CD4-positive, CD25-positive, alpha-beta regulatory T cell (primary cell): Measurements from ENCODE around the gene CAMTA1. TPM values are rescaled to one million over a fixed set of nuclear protein-coding genes. Genes with fewer than 3 reads are reported as not detected.

Experiments
- ATAC-seq, 2 donors: fragments of 150-1000 bp; cut with Tn5 transposase; one replicate each; pipeline ENCODE4 v1.10.0; 2021; ENCODE audit warnings: low read depth in 2 of 2, moderate number of reproducible peaks in 2 of 2, moderate library complexity in 1 of 2
- DNase-seq, 3 donors: peaks; one replicate each; pipeline versions ENCODE4 v3.0.0 to v3.0.0-alpha.2; 2012 to 2022; ENCODE audit warnings: mixed read lengths in 1 of 3
- H3K27ac ChIP-seq: one replicate; pipeline ENCODE4 v1.7.0; 2013; ENCODE audit warnings: mild to moderate bottlenecking, low read length; ENCODE audit not compliant: insufficient read depth, poor library complexity, severe bottlenecking
- H3K27me3 ChIP-seq: one replicate; pipeline ENCODE4 v1.7.0; 2013; ENCODE audit warnings: low read length; ENCODE audit not compliant: control insufficient read depth, insufficient read depth
- H3K36me3 ChIP-seq: one replicate; pipeline ENCODE4 v1.7.0; 2013; ENCODE audit warnings: mild to moderate bottlenecking, low read length, moderate library complexity; ENCODE audit not compliant: control insufficient read depth, insufficient read depth
- H3K4me1 ChIP-seq: 2 replicates; pipeline ENCODE4 v1.7.0; 2013; ENCODE audit warnings: mild to moderate bottlenecking, low read length; ENCODE audit not compliant: insufficient read depth, control insufficient read depth, poor library complexity, severe bottlenecking
- H3K4me3 ChIP-seq: one replicate; pipeline ENCODE4 v1.7.0; 2013; ENCODE audit warnings: low read depth, mild to moderate bottlenecking, low read length, moderate library complexity
- H3K9me3 ChIP-seq, 2 experiments: 1 replicate in 1 of 2; 2 replicates in 1 of 2; pipeline ENCODE4 v1.7.0; 2013; ENCODE audit warnings: low read length in 2 of 2, mild to moderate bottlenecking in 1 of 2, moderate library complexity in 1 of 2; ENCODE audit not compliant: control insufficient read depth in 2 of 2
- H3K27ac Mint-ChIP-seq, 3 donors: one replicate each; pipeline ENCODE4 v1.8.0; 2020 to 2022; ENCODE audit warnings: mild to moderate bottlenecking in 3 of 3, mixed read lengths in 3 of 3, moderate library complexity in 2 of 3
- H3K27me3 Mint-ChIP-seq: one replicate; pipeline ENCODE4 v1.8.0; 2022; ENCODE audit warnings: mild to moderate bottlenecking, mixed read lengths
- H3K36me3 Mint-ChIP-seq: one replicate; pipeline ENCODE4 v1.8.0; 2020; ENCODE audit warnings: mixed read lengths
- H3K4me1 Mint-ChIP-seq, 4 donors: one replicate each; pipeline ENCODE4 v1.8.0; 2020 to 2022; ENCODE audit warnings: mixed read lengths in 4 of 4, mild to moderate bottlenecking in 1 of 4
- H3K4me3 Mint-ChIP-seq, 4 donors: one replicate each; pipeline ENCODE4 v1.8.0; 2020 to 2022; ENCODE audit warnings: mild to moderate bottlenecking in 4 of 4, mixed read lengths in 4 of 4, moderate library complexity in 3 of 4
- H3K9me3 Mint-ChIP-seq, 7 donors: one replicate each; pipeline ENCODE4 v1.8.0; 2020 to 2022; ENCODE audit warnings: mixed read lengths in 7 of 7, mild to moderate bottlenecking in 3 of 7, moderate library complexity in 2 of 7
- polyA plus RNA-seq, 4 donors: library from polyadenylated mRNA; unstranded; fragments of 300-500 nt; fragmentation: Illumina TruSeq; gene quantifications; one replicate each; pipeline ENCODE4 v1.2.3, GENCODE V29; 2021
- total RNA-seq: library from RNA; stranded (reverse); gene quantifications from one replicate; pipeline ENCODE4 v1.2.3, GENCODE V29; 2022

CAMTA1 gene
- total and polyA plus RNA-seq, 5 donors from 2014 or later, result 48.8 to 112 (median 80.0) TPM

DNA sequence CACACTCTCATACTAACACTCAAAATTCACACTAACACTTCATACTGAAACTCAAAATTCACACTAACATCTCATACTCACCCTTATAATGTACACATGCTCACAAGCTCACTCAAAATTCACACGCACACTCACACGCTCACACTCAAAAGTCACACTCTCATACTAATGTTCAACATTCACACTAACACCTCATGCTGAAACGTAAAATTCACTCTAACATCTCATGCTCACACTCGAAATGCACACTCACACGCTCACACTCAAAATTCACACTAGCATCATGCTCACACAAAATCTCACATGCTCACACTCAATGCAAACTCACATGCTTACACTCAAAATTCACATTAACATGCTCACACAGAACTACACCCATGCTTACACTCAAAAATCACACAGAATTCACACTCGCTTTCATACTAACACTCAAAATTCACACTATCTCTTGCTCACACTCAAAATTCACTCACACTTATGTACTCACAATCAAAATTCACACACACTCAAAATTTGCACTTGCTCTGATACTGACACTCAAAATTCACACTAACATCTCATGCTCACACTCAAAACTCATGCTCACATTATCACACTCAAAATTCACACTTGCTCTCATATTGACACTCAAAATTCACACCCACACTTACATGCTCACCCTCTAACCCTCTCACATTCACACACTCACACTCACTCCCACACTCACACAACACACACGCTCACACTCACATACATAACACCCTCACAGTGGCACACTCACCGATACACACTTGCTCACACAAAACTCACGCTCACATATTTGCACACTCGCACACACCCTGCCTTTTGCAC lies 721.4 kb downstream of the CAMTA1 start:
- Mint-ChIP-seq H3K27me3 (no peaks in the 10 kb centered on the region), H3K27ac (no peak overlapping the region), H3K4me1 (no peaks in the 10 kb centered on the region), H3K36me3 (no peaks in the 10 kb centered on the region), H3K9me3 (peaks cover 0 to 2% (median 0%) of the 10 kb centered on the region in 7 donors), H3K4me3 (no peak overlapping the region)
- Histone ChIP-seq H3K27ac (no peak overlapping the region), H3K9me3 (no peaks in the 10 kb centered on the region), H3K4me3 (no peak overlapping the region), H3K36me3 (no peaks in the 10 kb centered on the region), H3K27me3 (no peaks in the 10 kb centered on the region), H3K4me1 (no peaks in the 10 kb centered on the region)
- ATAC-seq (no peak), DNase-seq (no peak)

DNA sequence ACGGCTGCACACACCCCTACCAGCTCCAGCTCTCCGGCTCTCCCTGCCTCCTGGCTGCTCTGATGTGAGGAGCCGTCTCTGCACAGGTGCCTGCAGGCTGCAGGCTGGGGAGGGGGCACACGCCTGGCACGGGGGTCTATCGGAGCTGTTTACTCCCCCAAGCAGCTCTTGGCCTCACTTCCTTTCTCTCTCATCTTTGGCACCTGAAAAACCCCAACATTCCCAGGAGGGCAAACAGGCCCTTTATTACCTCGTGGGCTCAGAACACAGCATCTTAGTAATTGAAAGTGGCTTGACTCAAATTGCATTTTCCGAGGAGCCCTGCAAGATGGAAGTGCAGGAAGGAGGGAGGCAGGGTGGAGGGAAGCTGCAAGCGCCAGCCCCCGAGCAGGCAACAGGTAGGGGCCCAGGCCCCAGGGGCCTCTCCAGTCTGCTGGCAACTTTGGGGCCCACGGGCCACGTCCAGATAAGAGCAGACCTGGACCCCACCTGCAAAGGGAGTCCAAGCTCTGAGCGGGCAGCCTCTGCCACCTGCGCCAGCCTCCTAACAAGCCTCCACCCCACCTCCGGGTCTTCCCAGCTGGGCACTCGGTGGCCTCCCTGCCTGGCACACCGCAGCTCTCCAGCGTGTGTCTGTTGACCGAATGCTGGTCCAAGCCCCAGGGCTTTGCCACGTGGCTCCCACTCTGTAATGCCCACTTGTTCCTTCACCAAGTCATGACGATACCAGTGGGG lies 722.2 kb downstream of the CAMTA1 start:
- DNase-seq (no peak), ATAC-seq (no peak)
- Histone ChIP-seq H3K27me3 (no peaks in the 10 kb centered on the region), H3K4me3 (no peak overlapping the region), H3K4me1 (no peaks in the 10 kb centered on the region), H3K27ac (no peak overlapping the region), H3K9me3 (no peaks in the 10 kb centered on the region), H3K36me3 (no peaks in the 10 kb centered on the region)
- peaks cover 0 to 2% (median 0%) of the 10 kb centered on the region in 7 donors for H3K9me3 Mint-ChIP-seq
- H3K4me1 Mint-ChIP-seq, result no peaks in the 10 kb centered on the region
- peaks cover 1% of the 10 kb centered on the region for H3K27me3 Mint-ChIP-seq
- no peaks in the 10 kb centered on the region for H3K36me3 Mint-ChIP-seq
- no peak overlapping the region for H3K27ac Mint-ChIP-seq
- H3K4me3 Mint-ChIP-seq, result no peak overlapping the region

DNA sequence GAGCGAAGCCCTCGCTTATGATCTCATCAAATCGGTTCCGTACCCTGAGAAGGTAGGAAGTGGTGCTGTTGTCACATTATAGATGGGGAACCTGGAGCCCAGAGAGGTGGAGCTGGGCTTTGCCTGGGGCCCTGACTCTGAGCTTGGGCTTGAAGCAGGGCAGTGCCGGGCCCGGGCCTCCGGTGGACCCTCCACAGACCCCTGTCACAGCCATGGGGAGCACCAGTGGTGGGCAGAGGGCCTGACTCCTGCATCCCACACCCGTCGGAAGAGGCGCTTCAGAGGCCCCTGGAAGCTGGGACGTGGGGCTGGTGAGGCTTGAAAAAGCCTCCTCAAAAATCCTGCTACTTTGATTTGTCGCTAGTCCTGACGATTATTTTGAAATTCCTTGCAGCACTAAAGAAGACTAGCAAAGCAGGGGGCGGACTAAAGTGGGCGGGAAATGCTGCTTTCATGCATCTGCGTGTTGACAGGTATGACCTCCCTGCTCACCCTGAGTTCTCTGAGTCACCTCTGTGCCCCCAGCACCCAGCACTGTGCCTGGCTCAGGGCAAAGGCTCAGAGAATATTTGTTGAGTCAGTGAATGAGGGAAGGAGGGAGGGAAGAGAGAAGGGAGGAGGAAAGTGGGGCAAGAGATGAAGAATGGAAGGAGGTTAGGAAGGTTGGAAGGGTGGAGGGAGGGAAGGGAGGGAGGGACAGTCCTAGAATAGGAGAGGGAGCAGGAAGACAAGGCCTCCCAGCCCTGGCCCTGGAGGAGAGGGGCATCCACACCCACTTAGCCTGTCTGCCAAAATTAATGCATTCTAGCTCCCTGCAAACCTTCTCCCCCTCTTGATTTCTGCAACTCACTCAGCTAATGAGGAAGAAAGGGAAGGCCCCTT lies 723.0 kb downstream of the CAMTA1 start:
- DNase-seq, result no peak

DNA sequence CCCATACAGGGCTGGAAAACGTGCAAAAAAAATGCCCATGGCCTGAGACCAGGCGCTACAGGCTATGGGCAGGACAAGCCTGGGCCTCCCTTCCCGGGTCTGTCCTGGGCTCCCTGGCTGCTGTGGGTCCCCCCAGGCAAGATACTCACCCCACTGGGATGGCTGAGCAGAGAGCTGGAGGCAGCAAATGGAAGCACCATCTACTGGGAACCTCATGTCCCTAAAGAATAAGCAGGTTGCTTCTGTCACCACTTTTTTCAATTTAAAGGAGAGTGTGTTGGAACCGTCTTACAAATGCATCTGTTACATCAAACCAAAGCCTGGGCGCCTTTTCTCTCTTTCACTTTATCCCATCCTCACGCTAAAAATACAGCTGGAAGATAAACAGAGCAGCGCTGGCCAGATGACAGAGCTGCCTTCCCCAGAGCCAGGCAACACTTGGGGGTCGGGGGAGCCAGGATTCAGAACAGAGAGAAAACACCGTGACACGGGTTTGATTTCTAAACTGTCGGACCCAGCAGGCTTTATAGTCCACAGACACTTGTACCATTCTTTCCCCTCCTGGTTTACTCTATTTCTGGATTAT lies 723.8 kb downstream of the CAMTA1 start:
- Mint-ChIP-seq H3K4me1 (no peaks in the 10 kb centered on the region), H3K36me3 (no peaks in the 10 kb centered on the region), H3K27ac (no peak overlapping the region), H3K27me3 (peaks cover 6% of the 10 kb centered on the region), H3K9me3 (peaks cover 0 to 2% (median 0%) of the 10 kb centered on the region in 7 donors), H3K4me3 (no peak overlapping the region)
- ATAC-seq (no peak), DNase-seq (no peak)
- no peaks in the 10 kb centered on the region for H3K9me3 ChIP-seq
- H3K4me1 ChIP-seq, result no peaks in the 10 kb centered on the region
- no peaks in the 10 kb centered on the region for H3K36me3 ChIP-seq
- H3K4me3 ChIP-seq, result no peak overlapping the region
- H3K27ac ChIP-seq, result no peak overlapping the region
- no peaks in the 10 kb centered on the region for H3K27me3 ChIP-seq

More for the DNA sequence above, 723.0 kb downstream of the CAMTA1 start:
- H3K36me3 ChIP-seq, result no peaks in the 10 kb centered on the region
- H3K9me3 ChIP-seq, result no peaks in the 10 kb centered on the region
- Mint-ChIP-seq H3K27me3 (peaks cover 6% of the 10 kb centered on the region), H3K36me3 (no peaks in the 10 kb centered on the region), H3K4me1 (no peaks in the 10 kb centered on the region), H3K27ac (no peak overlapping the region), H3K9me3 (peaks cover 0 to 2% (median 0%) of the 10 kb centered on the region in 7 donors), H3K4me3 (no peak overlapping the region)
- H3K4me3 ChIP-seq, result no peak overlapping the region
- no peak overlapping the region for H3K27ac ChIP-seq
- no peak for ATAC-seq
- H3K4me1 ChIP-seq, result no peaks in the 10 kb centered on the region
- H3K27me3 ChIP-seq, result no peaks in the 10 kb centered on the region

DNA sequence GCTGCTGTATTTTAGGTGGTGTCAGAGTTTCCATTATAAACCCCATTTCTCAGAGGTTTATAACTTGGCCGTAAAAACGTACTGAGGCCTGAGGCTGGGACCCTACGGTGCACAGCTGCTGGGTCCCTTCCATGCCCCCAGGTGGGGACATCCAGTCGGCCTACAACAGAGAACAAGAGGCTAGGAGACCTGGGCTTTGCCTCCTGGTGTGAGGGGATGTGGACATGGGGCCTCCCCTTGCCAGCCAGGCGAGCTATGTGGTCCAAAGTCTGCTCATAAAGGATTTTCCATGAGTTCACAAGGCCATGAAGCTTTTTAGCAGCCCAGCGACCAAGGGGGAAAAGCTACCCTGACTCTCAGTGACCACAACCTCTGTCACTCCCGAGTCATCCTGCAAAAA lies 724.3 kb downstream of the CAMTA1 start:
- Histone ChIP-seq H3K27me3 (no peaks in the 10 kb centered on the region), H3K4me3 (no peak overlapping the region), H3K4me1 (no peaks in the 10 kb centered on the region), H3K9me3 (no peaks in the 10 kb centered on the region), H3K27ac (no peak overlapping the region), H3K36me3 (no peaks in the 10 kb centered on the region)
- ATAC-seq (no peak), DNase-seq (no peak)
- H3K27me3 Mint-ChIP-seq, result peaks cover 6% of the 10 kb centered on the region
- H3K4me1 Mint-ChIP-seq, result no peaks in the 10 kb centered on the region
- H3K36me3 Mint-ChIP-seq, result no peaks in the 10 kb centered on the region
- H3K9me3 Mint-ChIP-seq, result peaks cover 0 to 2% (median 0%) of the 10 kb centered on the region in 7 donors
- no peak overlapping the region for H3K27ac Mint-ChIP-seq
- no peak overlapping the region for H3K4me3 Mint-ChIP-seq

DNA sequence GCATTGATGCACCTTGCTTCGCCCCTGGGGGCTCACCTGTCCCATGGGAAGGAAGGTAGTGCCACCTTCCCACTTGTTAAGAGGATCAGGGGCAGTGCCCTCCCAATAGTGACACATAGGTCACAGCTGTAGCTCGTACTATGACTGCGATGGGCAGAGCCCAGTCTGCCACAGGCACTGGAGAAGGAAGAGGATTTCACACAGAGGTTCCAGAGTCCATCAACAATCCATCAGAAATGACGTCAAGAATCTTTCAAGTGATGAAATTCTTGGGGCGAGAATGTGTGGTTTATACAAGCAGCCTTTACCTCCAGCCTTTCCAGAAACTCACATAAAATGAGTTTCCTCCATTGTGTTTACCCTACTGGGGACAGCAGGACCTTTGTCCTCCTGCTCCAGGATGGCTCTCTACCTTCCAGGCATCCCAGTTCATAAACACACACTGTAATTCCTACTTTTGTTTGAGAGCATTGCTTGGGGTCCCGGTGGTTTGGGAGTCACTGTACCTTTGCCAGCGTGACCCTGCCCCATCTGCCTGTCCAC lies 725.2 kb downstream of the CAMTA1 start:
- H3K4me3 ChIP-seq, result no peak overlapping the region
- no peaks in the 10 kb centered on the region for H3K36me3 ChIP-seq
- no peak for DNase-seq
- Mint-ChIP-seq H3K27me3 (peaks cover 6% of the 10 kb centered on the region), H3K4me1 (no peaks in the 10 kb centered on the region), H3K36me3 (no peaks in the 10 kb centered on the region), H3K9me3 (peaks cover 0 to 2% (median 0%) of the 10 kb centered on the region in 7 donors), H3K27ac (no peak overlapping the region), H3K4me3 (no peak overlapping the region)
- ATAC-seq, result no peak
- H3K9me3 ChIP-seq, result no peaks in the 10 kb centered on the region
- no peaks in the 10 kb centered on the region for H3K4me1 ChIP-seq
- no peaks in the 10 kb centered on the region for H3K27me3 ChIP-seq
- H3K27ac ChIP-seq, result no peak overlapping the region

DNA sequence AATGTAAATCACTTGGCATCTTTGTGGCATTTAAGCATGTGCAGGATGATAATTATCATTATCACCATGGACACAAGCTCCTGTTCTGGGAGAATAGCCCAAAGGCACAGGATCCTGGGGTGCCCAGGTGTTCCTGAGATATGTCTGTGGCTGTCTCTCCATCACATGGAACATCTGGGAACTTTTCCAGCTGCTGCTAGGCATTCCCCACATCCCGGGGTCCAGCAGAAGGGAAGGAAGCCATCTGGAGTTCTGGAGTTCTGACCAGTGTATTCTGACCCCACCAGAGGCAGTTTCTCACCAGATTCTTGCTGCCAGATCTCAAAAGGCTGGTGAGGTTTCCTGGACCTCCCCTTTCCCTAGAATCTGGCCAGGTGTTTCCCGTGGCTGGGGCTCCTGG lies 726.1 kb downstream of the CAMTA1 start:
- Histone ChIP-seq H3K4me1 (no peaks in the 10 kb centered on the region), H3K4me3 (no peak overlapping the region), H3K27me3 (no peaks in the 10 kb centered on the region), H3K27ac (no peak overlapping the region), H3K36me3 (no peaks in the 10 kb centered on the region), H3K9me3 (no peaks in the 10 kb centered on the region)
- peaks cover 6% of the 10 kb centered on the region for H3K27me3 Mint-ChIP-seq
- ATAC-seq, result no peak
- no peak overlapping the region for H3K27ac Mint-ChIP-seq
- no peak overlapping the region for H3K4me3 Mint-ChIP-seq
- no peak for DNase-seq
- H3K9me3 Mint-ChIP-seq, result peaks cover 0 to 2% (median 0%) of the 10 kb centered on the region in 7 donors
- H3K4me1 Mint-ChIP-seq, result no peaks in the 10 kb centered on the region
- no peaks in the 10 kb centered on the region for H3K36me3 Mint-ChIP-seq
